ENCODE results near the gene CAPSL.

GRCh38 chr5:35924122-35924949 lies 14.1 kb downstream of the CAPSL start:
- TF ChIP-seq TCF4 (CRISPR knock-in tag; IDR thresholded peaks at IDR 0.05; ENCODE audit: borderline replicate concordance) (no peak), ZNF70 (CRISPR knock-in tag; IDR thresholded peaks at IDR 0.05) (no peak), ZC3H10 (CRISPR knock-in tag; IDR thresholded peaks at IDR 0.05) (no peak), BACH2 (CRISPR knock-in tag; IDR thresholded peaks at IDR 0.05; ENCODE audit: borderline replicate concordance) (no peak), ZNF8 (CRISPR knock-in tag; IDR thresholded peaks at IDR 0.05) (no peak), ESRRG (CRISPR knock-in tag; IDR thresholded peaks at IDR 0.05) (no peak)

Data from SK-N-SH treated with all-trans-retinoic acid at 6 μM for 48 hours (cell line).